Measurements from ENCODE around the gene PDE6A. TPM values are rescaled to one million over a fixed set of nuclear protein-coding genes. Genes with fewer than 3 reads are reported as not detected.

The PDE6A gene
- total RNA-seq, 1 experiment from 2014 or later, result 2.6 TPM

GRCh38 chr5:149841851-149842793 lies 102.5 kb downstream of the PDE6A start:
- Histone ChIP-seq H3K27me3 (replicated peaks; ENCODE audit: control insufficient read depth, insufficient read depth, low read length) (no peaks in the 10 kb centered on the region), H3K4me1 (no peaks in the 10 kb centered on the region), H3K36me3 (ENCODE audit: control insufficient read depth, insufficient read depth, low read length) (no peaks in the 10 kb centered on the region; the same call in 1 of the 2 replicates), H3K4me3 (ENCODE audit: low read depth, low read length) (no peak overlapping the region), H3K9me3 (no peaks in the 10 kb centered on the region)
- no peak for DNase-seq
- TF ChIP-seq CTCF (IDR thresholded peaks at IDR 0.05; ENCODE audit: insufficient read depth in 1 of 2, low read depth in 1 of 2, low read length in 1 of 2, severe bottlenecking in 1 of 2, unreplicated experiment in 1 of 2), result no peak
- no peaks in the 10 kb centered on the region for H3K9me3 Mint-ChIP-seq (ENCODE audit: unreplicated experiment)
- ChIA-PET POLR2A (no interaction called here), CTCF (interaction anchor here (0.5 to 1.1 kb wide), 2 partner anchors 10 to 11 kb away, joined by 3 read pairs; no protein-coding TSS in a partner anchor)
- H3K4me3 Mint-ChIP-seq (ENCODE audit: unreplicated experiment), result no peak overlapping the region
- intact Hi-C loops (cut with micrococcal nuclease; ENCODE audit: unreplicated experiment), result no loop called here
- H3K27me3 Mint-ChIP-seq (ENCODE audit: insufficient read depth, unreplicated experiment), result no peaks in the 10 kb centered on the region
- no peaks in the 10 kb centered on the region for H3K4me1 Mint-ChIP-seq (ENCODE audit: low read depth, unreplicated experiment)
- H3K36me3 Mint-ChIP-seq (ENCODE audit: insufficient read depth, unreplicated experiment), result peaks cover 6% of the 10 kb centered on the region
- no peak overlapping the region for H3K27ac Mint-ChIP-seq (ENCODE audit: unreplicated experiment)
- BruUV-seq (replicated peaks), result no TSS peak

- intact Hi-C loops (cut with micrococcal nuclease; ENCODE audit: unreplicated experiment), result no loop called here
- no peak for TF ChIP-seq CTCF (IDR thresholded peaks at IDR 0.05; ENCODE audit: insufficient read depth in 1 of 2, low read depth in 1 of 2, low read length in 1 of 2, severe bottlenecking in 1 of 2, unreplicated experiment in 1 of 2)
- ChIA-PET POLR2A (no interaction called here), CTCF (interaction anchor here (1.1 to 3.0 kb wide), 3 partner anchors 13 to 150 kb away, joined by 3 to 36 read pairs (median 4); no protein-coding TSS in a partner anchor)
- no TSS peak for BruUV-seq (replicated peaks)
- peaks cover 6% of the 10 kb centered on the region for H3K36me3 Mint-ChIP-seq (ENCODE audit: insufficient read depth, unreplicated experiment)
- Histone ChIP-seq H3K27me3 (replicated peaks; ENCODE audit: control insufficient read depth, insufficient read depth, low read length) (no peaks in the 10 kb centered on the region), H3K4me1 (no peaks in the 10 kb centered on the region), H3K4me3 (ENCODE audit: low read depth, low read length) (no peak overlapping the region), H3K36me3 (ENCODE audit: control insufficient read depth, insufficient read depth, low read length) (no peaks in the 10 kb centered on the region; the same call in 1 of the 2 replicates), H3K9me3 (no peaks in the 10 kb centered on the region)
- no peak for DNase-seq
- H3K4me1 Mint-ChIP-seq (ENCODE audit: low read depth, unreplicated experiment), result no peaks in the 10 kb centered on the region
- H3K9me3 Mint-ChIP-seq (ENCODE audit: unreplicated experiment), result no peaks in the 10 kb centered on the region
- no peak overlapping the region for H3K27ac Mint-ChIP-seq (ENCODE audit: unreplicated experiment)
- H3K27me3 Mint-ChIP-seq (ENCODE audit: insufficient read depth, unreplicated experiment), result no peaks in the 10 kb centered on the region
- no peak overlapping the region for H3K4me3 Mint-ChIP-seq (ENCODE audit: unreplicated experiment)
These were observed 104.3 kb downstream of the PDE6A start for GRCh38 chr5:149840226-149840825.

GRCh38 chr5:149839761-149840160 lies 104.8 kb downstream of the PDE6A start:
- H3K4me3 ChIP-seq (ENCODE audit: low read depth, low read length), result no peak overlapping the region
- H3K36me3 ChIP-seq (ENCODE audit: control insufficient read depth, insufficient read depth, low read length), result no peaks in the 10 kb centered on the region; the same call in 1 of the 2 replicates
- POLR2A ChIA-PET, result no interaction called here
- Mint-ChIP-seq H3K27ac (ENCODE audit: unreplicated experiment) (no peak overlapping the region), H3K36me3 (ENCODE audit: insufficient read depth, unreplicated experiment) (peaks cover 6% of the 10 kb centered on the region), H3K4me1 (ENCODE audit: low read depth, unreplicated experiment) (no peaks in the 10 kb centered on the region), H3K9me3 (ENCODE audit: unreplicated experiment) (no peaks in the 10 kb centered on the region), H3K4me3 (ENCODE audit: unreplicated experiment) (no peak overlapping the region), H3K27me3 (ENCODE audit: insufficient read depth, unreplicated experiment) (no peaks in the 10 kb centered on the region)
- CTCF ChIA-PET, result interaction anchor here (0.6 to 3.0 kb wide), 3 partner anchors 13 to 151 kb away, joined by 3 to 36 read pairs (median 19); no protein-coding TSS in a partner anchor
- no peaks in the 10 kb centered on the region for H3K4me1 ChIP-seq
- no peaks in the 10 kb centered on the region for H3K27me3 ChIP-seq (replicated peaks; ENCODE audit: control insufficient read depth, insufficient read depth, low read length)
- no TSS peak for BruUV-seq (replicated peaks)
- H3K9me3 ChIP-seq, result no peaks in the 10 kb centered on the region
- no peak for DNase-seq
- TF ChIP-seq CTCF (IDR thresholded peaks at IDR 0.05; ENCODE audit: insufficient read depth in 1 of 2, low read depth in 1 of 2, low read length in 1 of 2, severe bottlenecking in 1 of 2, unreplicated experiment in 1 of 2), result no peak
- intact Hi-C loops (cut with micrococcal nuclease; ENCODE audit: unreplicated experiment), result loop anchor here (5.0 to 10.0 kb wide), 3 partner anchors 63 to 375 kb away; no protein-coding TSS in a partner anchor
